ENCODE data around the gene LAMP5.

The LAMP5 gene

DNA sequence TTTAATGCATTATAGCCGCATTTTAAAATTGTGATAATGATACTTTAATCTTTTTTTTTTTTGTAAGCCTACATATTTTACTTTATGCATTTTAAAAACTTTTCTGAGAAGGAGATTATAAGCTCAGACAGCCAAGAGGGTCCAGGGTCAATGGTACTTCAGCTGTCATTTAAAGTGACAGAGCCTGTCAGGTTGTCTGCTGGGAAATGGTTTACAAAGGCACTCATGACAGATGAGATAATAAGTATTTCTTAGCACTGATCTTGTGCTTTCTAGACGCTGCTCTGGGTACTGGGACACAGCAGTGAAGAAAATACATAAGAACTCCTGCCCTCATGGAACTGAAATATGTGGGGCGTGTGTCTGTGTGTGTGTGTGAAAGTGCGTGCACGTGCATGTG lies 19.6 kb downstream of the LAMP5 start:
- H3K79me2 ChIP-seq (ENCODE audit: insufficient read depth, low read length): no peaks in the 10 kb centered on the region
- no peaks in the 10 kb centered on the region for H3K4me1 ChIP-seq (ENCODE audit: insufficient read depth, low read length, severe bottlenecking)
- no peak overlapping the region for H3K9ac ChIP-seq (ENCODE audit: low read length)
- H2AFZ ChIP-seq (ENCODE audit: low read length): no peak overlapping the region
- H3K9me2 ChIP-seq (ENCODE audit: low read depth, low read length): no peaks in the 10 kb centered on the region
- no peaks in the 10 kb centered on the region for H3K9me3 ChIP-seq (ENCODE audit: low read length)
- H3K27me3 ChIP-seq (ENCODE audit: insufficient read depth, low read length): no peaks in the 10 kb centered on the region
- H4K20me1 ChIP-seq (ENCODE audit: insufficient read depth, low read length): no peaks in the 10 kb centered on the region
- no peaks in the 10 kb centered on the region for H3K36me3 ChIP-seq (ENCODE audit: insufficient read depth, low read length)
- H3K4me3 ChIP-seq (ENCODE audit: low read depth, low read length, poor library complexity, severe bottlenecking): no peak overlapping the region
- H3K4me2 ChIP-seq (ENCODE audit: low read length): no peak overlapping the region
- no peak for TF ChIP-seq CTCF (IDR thresholded peaks at IDR 0.05; ENCODE audit: low read length)
- no peak for TF ChIP-seq EZH2 (IDR thresholded peaks at IDR 0.05; ENCODE audit: borderline replicate concordance, low read length)
- no peaks in the 10 kb centered on the region for H3F3A ChIP-seq (ENCODE audit: insufficient read depth, low read length)
- no peak overlapping the region for H3K27ac ChIP-seq (ENCODE audit: low read depth, low read length, poor library complexity, severe bottlenecking)

DNA sequence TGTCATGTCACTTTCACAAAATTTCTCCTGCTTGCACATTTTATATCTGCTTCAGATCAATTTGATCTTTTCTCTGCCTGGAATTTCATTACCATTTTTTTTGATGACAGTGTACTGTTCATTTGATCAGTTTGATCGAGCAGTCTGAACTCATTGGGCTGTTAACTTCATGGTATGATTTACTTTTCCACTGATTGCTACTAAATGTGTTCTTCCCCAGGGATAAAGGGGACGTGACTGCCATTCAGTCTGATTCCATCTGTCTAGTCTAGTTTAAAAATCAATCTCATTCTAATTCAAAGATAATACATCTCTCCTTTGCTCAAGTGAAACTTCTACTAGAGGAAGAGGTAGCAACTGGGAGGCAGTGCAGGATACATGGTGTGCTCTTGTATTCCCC lies 21.1 kb downstream of the LAMP5 start:
- no peak overlapping the region for H2AFZ ChIP-seq (ENCODE audit: low read length)

GRCh38 chr20:9543214-9543613 lies 28.8 kb downstream of the LAMP5 start:
- H4K20me1 ChIP-seq (ENCODE audit: insufficient read depth, low read length): no peaks in the 10 kb centered on the region
- H3K9ac ChIP-seq (ENCODE audit: low read length): no peak overlapping the region
- no peak for TF ChIP-seq CTCF (IDR thresholded peaks at IDR 0.05; ENCODE audit: low read length)
- TF ChIP-seq EZH2 (IDR thresholded peaks at IDR 0.05; ENCODE audit: borderline replicate concordance, low read length): no peak
- no peak overlapping the region for H3K27ac ChIP-seq (ENCODE audit: low read depth, low read length, poor library complexity, severe bottlenecking)
- H3K36me3 ChIP-seq (ENCODE audit: insufficient read depth, low read length): no peaks in the 10 kb centered on the region
- H3K9me3 ChIP-seq (ENCODE audit: low read length): no peaks in the 10 kb centered on the region
- no peak overlapping the region for H2AFZ ChIP-seq (ENCODE audit: low read length)
- no peaks in the 10 kb centered on the region for H3K9me2 ChIP-seq (ENCODE audit: low read depth, low read length)
- H3K4me2 ChIP-seq (ENCODE audit: low read length): no peak overlapping the region
- H3K27me3 ChIP-seq (ENCODE audit: insufficient read depth, low read length): no peaks in the 10 kb centered on the region
- H3K4me1 ChIP-seq (ENCODE audit: insufficient read depth, low read length, severe bottlenecking): no peaks in the 10 kb centered on the region
- no peaks in the 10 kb centered on the region for H3F3A ChIP-seq (ENCODE audit: insufficient read depth, low read length)
- no peaks in the 10 kb centered on the region for H3K79me2 ChIP-seq (ENCODE audit: insufficient read depth, low read length)
- no peak overlapping the region for H3K4me3 ChIP-seq (ENCODE audit: low read depth, low read length, poor library complexity, severe bottlenecking)

More for the DNA sequence above, 21.1 kb downstream of the LAMP5 start:
- Histone ChIP-seq H3K36me3 (ENCODE audit: insufficient read depth, low read length) (no peaks in the 10 kb centered on the region), H3K4me3 (ENCODE audit: low read depth, low read length, poor library complexity, severe bottlenecking) (no peak overlapping the region), H3K79me2 (ENCODE audit: insufficient read depth, low read length) (no peaks in the 10 kb centered on the region), H3K4me2 (ENCODE audit: low read length) (no peak overlapping the region), H3K4me1 (ENCODE audit: insufficient read depth, low read length, severe bottlenecking) (no peaks in the 10 kb centered on the region), H3K27ac (ENCODE audit: low read depth, low read length, poor library complexity, severe bottlenecking) (no peak overlapping the region), H3K9me3 (ENCODE audit: low read length) (no peaks in the 10 kb centered on the region), H3K27me3 (ENCODE audit: insufficient read depth, low read length) (no peaks in the 10 kb centered on the region), H3K9ac (ENCODE audit: low read length) (no peak overlapping the region), H3K9me2 (ENCODE audit: low read depth, low read length) (no peaks in the 10 kb centered on the region), H3F3A (ENCODE audit: insufficient read depth, low read length) (no peaks in the 10 kb centered on the region), H4K20me1 (ENCODE audit: insufficient read depth, low read length) (no peaks in the 10 kb centered on the region)
- no peak for TF ChIP-seq CTCF (IDR thresholded peaks at IDR 0.05; ENCODE audit: low read length)
- TF ChIP-seq EZH2 (IDR thresholded peaks at IDR 0.05; ENCODE audit: borderline replicate concordance, low read length): no peak

Data from OCI-LY1 (cell line).